Left kidney (tissue), 2 donors: ENCODE results near the gene ERFL. TPM values are rescaled to one million over a fixed set of nuclear protein-coding genes. Genes with fewer than 3 reads are reported as not detected.
A peak's percentile ranks its signal among the peaks of the same experiment; 100 is the strongest.
"Not testable (repeated sequence)": the region's sequence is repeated elsewhere in the genome, so short reads cannot be mapped to it uniquely, and the experiment has no call there.

Source experiments
- DNase-seq: peaks from one replicate; pipeline ENCODE4 v3.0.0-alpha.2; 2013
- polyA plus RNA-seq: library from polyadenylated mRNA; unstranded; fragments of 120-200 nt; gene quantifications from one replicate; pipeline ENCODE4 v1.2.1, GENCODE V29; 2013; ENCODE audit not compliant: insufficient read length

ERFL gene
- polyA plus RNA-seq, 1 donor, result 0.15 TPM

DNA sequence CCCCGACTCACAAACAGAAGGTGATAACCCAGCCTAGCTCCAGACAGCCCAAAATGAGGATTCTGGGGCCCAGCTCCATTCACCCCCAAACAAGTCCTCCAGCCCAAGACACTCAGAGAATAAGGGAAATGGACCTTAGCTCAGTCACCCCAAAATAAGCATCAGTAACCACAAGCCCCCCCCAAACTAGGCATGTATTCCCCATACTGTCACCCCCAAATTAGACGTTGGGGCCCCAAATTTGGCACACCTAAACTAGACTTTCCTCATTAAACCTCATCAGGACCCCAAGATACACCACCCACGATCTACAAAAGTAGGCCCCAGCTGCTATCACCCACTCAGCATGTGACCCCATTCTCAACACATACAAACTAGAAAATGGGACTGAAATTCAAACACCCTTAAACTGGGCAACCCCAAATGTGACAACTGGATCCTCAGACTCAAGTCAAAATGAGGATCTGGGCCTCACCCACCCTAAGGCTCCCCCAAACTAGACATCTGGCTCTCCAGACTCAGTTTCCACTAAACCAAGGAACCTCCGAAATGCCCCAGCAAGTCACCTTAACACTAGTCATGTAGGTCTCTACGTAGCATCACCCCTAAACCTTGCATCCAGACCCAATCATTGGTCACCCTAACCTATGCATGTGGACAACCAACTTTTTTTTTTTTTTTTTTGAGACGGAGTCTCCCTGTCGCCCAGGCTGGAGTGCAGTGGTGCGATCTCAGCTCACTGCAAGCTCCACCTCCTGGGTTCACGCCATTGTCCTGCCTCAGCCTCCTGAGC, 13.4 kb upstream of the ERFL start:
- DNase-seq, result no peak

DNA sequence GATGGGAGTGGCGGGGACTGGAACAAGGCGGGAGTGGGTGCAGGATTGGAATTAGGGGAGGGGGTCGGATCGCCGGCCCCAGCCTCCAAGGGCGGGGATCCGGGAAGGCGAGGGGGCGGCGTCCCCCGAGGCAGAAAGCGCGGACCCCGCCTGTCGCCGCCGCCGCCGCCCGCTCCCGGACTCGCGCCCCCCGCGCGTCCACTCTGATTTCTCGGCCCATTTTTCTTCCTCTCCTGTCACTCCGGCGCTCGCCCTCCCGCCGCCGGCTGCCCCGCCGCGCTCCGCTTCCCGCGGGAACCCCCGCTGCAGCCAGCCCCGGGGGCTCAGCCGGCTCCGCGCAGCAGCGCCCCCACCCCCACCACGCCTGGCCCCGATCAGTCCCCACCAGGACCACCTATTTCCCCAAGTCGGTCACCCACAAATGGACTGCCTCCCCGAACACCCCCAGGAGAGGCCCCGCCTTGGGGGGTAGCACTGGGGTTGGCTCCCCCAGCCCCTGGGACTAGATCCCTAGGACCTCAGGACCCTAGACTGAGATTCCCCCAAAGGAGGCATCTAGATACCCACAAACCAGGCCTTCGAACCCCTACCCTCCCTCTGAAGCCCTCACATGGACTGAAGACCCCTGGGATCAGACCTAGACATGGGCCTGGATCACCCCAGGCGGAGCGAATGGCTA, 12.6 kb upstream of the ERFL start:
- no peak for DNase-seq

DNA sequence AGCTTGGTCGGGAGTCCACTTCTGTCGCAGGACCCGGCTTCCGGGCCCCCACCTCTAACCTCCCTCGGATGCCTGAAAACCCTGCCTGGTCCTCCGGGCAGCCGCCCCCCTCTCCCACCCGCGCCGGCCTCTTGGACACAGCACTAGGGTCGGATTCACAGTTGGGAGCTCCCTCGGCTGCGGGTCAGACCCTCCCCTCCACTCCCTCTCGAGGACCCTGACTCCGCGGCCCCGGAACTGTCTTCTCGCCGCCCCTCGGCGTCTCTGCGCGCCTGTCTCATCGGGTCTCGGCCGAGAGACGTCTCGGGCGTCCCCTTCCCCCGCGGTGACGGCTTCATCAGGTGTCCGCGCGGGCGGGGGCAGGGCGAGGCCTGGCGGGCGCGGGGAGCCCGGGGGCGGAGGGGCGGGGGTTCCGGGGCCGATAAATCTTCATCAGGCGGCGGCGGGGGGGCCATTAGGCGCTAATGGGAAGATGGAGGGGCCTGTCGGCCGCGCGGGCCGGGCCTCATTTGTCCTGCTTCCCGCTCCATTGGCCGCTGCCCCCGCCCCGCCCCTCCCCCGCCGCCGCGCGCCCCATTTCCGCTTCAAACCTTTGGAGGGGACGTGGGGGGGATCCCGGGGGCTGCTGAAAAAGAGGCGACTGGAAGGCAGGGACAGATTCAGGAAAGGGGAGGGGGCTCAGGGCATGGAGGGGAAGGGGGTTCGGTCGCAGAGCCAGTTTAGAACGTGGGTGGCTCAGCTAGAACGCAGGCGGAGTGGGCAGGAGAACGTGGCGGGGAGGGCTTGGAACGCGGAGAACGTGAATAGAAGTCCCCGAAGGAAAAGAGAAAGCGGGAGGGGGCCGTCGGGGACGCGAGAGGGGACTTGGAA, 11.8 kb upstream of the ERFL start:
- DNase-seq, result peak; percentile 62

DNA sequence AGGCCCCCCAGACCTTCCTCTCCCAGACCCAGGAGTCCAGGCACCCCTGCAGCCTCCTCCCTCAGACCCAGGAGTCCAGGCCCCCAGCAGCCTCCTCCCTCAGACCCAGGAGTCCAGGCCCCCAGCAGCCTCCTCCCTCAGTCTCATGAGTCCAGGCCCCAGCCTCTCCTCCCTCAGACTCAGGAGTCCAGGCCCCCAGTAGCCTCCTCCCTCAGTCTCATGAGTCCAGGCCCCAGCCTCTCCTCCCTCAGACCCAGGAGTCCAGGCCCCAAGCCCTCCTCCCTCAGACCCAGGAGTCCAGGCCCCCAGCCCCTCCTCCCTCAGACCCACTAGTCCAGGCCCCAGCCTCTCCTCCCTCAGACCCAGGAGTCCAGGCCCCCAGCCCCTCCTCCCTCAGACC, 11.0 kb upstream of the ERFL start:
- not testable (repeated sequence) for DNase-seq

DNA sequence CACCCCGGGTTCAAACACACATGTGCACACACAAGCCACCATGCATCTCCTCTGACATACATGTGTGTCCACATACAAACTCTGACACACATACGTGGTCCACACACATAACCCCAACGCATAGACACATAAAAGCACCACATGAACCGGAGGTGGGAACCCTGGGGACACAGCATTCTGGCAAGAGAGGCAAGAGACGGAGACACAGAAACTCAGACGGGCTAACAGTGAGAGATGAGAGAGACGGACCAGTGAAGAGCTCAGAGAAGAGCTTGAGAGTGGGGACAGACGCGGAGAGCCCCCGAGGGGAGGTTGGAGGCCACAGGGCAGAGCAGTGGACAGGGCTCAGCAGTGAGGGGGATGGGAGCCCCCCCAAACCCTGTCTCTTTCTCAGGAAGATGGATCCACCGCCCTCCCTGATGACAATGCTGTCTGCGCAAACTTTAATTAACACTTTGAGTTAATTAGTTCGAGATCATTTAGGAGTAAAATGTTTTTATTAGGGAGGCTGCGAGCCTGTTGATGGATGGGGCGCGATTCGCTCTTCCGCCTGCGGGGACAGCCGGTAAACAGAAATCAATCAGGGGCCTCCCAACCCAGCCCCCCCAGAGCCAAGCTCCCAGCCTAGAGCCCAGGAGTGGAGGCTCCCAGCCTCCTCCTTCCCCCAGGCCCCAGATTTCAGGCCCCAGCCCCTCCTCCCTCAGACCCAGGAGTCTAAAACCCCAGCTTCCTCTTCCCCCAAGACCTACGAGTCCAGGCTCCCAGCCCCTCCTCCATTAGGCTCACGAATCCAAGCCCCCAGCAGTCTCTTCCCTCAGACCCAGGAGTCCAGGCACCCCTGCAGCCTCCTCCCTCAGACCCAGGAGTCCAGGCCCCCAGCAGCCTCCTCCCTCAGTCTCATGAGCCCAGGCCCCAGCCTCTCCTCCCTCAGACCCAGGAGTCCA, 9.5 kb upstream of the ERFL start:
- no peak for DNase-seq

DNA sequence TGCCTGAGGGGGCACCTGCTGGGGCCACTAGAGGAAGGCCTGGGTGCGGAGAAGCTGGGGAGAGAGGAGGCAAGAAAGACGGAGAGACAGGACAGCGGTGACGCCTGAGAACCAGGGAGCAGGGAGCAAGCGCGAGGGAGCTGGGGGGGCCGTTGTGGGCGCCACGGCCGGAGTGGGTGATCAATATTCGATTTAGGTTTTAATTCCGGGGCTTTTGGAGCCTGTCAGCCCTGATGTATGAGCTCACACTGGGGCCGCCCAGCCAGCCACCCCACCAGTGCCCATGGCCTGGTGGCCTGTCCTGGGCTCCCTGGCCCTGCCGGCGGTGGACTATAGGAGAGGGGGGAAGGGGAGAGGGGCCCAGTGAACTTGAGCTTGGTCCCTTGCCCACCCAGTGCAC, 8.7 kb upstream of the ERFL start:
- no peak for DNase-seq

DNA sequence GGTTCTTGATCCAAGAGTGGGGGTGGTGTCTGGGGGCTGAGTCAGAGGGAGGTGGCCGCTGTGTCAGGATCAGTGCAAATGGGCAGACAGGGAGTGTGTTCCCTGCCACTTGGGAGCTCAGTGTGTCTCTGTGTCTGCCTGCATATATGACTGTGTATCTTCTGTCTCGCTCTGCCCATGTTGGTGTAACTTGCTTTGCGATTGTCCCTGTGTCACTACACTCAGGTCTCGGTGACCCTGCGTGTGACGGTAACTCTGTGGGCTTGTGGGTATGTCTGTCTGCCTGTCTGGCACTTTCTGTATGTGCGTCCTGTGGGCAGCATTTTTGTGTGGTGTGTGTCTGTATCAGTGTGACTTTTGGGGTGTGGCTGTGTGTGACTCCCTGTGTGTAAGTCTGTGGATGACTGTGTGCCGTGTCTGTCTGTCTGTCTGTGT, 8.2 kb upstream of the ERFL start:
- DNase-seq, result no peak

DNA sequence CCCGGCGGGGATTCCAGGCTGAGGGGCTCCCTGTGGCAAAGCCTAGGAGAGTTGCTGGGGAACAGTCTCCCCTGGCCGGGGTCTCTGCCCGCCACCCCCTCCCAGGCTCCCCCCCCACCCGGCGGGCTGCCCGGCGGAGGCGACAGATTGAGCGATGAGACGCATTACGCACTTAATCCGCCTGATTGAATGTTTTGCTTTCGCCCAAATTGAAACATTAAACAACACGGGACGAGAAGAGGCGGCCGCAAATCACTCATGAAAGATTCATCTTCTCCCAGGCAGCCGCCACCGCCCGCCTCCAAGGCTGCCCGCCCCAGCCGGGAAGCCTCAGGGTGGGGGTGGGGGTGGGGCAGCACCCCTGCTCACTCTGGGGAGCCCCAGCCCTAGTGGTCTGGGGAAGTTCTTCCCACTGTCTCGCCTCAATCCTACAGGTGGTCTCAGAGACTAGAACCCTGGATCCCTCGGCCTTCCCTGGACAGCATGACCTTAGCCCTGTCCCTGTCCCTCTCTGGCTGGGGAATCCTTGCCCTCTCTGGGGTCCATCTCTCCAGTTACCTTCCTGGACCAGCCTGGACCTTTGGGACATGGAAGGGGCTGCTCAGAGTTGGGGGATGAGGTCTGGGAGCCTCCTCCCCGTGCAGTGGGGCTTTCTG, 7.6 kb upstream of the ERFL start:
- no peak for DNase-seq

DNA sequence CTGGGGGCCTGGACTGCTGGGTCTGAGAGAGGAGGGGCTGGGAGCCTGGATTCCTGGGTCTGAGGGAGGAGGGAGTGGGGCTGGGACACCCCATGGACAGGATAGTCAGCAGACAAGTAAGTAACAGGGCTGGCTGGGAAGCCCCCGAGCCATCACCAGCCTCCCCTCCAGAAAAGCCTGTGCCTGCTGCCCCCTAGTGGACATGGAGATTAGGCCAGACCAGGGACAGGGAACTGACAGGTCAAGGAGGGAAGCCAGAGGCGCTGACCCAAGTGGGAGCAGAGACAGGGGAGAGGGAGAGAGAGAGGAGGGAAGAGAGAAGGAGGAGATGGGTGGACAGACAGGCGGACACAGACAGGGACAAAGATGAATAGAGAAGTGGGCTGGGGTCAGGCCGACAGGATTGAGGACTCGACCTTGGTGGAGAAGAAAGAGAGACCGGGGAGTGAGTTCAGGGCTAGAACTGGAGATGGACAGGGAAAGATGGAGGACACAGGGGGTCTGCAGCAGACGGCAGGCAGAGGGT, 6.7 kb upstream of the ERFL start:
- peak; percentile 64 for DNase-seq

DNA sequence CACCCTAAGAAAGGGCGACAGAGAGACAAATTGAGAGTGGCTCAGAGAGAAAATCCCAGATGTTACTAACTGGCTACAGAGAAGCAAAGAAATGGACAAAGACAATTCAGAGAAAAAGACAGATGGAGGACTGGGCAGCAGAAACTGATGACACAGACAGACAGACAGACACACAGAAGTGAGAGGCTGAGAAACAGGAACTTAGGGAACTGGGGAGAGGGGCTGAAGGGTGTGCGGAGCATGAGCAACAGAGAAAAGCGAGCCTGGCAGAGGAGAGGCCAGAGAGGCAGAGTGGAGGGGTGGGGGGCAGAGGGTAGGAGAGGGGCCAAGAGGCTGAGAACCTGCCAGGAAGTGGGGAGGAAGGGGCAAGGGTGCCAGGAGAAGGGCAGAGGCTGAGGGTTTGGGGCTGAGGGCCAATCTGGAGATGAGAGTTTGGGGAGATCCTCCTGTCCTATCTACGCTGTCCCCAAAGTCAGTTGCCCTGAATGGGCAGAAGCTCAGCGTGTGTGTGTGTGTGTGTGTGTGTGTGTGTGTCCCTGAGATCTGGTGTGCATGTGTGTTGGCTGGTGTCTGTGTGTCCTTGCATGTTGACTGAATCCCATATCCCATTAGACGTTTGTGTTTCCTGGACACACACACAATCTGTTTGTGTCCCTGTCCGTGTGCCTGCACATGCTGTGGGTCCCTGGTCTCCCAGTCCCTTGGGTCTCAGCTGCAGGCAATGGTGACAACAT, 5.6 kb upstream of the ERFL start:
- DNase-seq, result no peak

DNA sequence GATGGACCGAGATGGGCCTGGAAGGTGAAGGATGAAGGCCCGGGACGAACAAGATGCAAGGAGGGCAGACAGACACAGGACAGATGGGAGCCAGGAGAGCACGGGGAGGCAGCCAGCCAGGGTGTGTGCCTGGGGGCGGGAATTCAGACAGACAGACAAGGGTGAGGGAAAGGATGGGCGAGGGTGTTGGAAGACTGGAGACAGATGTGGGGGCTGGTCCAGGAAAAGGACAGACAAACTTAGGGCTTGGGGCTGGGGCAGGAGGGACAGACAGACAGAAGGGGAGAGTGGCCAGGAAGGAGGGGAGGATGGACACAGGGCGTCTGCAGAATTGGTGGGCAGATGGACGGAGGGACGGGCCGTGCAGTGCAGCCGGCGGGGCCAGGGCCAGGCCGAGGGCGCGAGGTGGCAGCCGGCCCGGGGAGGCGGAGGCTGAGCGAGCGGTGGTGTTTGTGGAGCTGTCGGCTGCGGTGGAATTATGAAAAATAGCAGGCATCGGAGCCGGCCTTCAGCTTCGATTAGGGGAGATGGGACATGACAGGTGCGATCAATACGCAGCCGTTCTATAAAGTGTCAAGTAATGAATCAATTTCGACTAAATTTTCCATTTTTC, 4.6 kb upstream of the ERFL start:
- no peak for DNase-seq

DNA sequence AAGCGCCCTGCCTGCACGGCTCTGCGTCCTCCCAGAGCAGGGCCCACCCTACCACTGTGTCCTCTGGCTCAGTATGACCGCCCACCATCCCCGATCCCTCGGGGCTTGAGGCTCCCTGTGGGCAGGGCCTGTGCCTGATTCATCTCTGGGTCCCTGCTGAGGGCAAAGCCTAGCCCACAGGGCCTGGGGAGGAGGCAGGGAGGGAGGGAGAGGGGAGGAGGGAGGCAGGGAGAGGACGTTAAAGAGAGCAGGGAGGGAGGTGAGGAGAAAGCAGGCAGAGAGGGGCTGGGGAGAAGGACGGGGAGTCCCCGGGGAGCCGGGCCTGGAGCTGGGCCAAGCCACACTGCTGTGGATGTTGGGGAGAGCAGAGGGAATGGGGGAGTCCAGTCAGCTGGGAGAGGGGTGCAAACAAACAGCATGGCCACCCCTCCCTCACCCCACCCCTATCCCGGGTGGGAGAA, 4.0 kb upstream of the ERFL start:
- DNase-seq, result no peak

DNA sequence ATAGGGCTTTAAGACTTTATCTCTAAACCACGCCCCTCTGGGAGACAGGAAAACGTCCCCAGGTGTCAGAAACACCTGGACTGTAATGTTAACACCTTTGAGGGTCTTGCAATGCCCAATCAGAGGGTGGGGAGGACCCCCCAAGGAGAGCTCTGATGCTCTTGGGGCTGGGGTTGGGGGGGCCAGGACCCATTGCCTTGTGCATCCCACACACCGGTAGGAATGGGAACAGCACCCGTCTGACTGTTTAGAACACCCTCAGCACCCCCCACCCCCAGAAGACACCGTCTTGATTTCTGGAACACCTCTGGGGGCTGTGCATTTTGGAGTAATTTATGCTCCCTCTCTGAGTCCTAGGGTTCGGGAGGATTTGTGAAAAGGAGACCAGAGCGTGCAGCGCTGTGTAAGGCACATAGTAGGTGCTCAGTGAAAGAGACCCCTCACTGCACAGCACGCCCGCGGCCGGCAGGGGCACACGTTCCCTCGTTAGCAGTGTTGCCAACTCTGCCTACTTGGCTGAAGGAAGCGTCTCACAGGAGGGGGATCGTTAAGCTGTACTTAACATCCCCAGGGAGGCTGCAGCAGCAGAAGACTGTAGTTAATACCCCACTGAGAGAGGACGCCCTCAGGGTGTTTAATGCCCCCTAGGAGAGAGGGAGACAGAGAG, 2.8 kb upstream of the ERFL start:
- no peak for DNase-seq

DNA sequence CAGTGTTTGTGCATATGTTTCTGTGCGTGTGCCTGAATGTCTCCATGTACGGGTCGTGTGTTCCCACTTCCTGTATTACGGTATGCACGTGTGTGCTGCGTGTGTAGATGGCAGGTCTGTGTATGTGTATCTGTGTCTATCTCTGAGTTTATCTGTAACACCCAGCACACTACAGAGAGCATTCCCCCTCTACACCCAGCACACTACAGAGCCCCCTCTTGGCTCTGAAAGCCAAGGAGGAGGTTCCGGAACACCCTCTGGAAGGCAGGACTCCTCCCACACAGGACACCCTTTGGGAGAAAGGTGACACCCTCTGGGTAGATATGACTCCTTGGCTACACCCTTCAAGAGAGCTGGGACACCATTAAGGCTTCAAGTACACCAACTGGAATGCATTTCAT, 2.1 kb upstream of the ERFL start:
- DNase-seq, result no peak

DNA sequence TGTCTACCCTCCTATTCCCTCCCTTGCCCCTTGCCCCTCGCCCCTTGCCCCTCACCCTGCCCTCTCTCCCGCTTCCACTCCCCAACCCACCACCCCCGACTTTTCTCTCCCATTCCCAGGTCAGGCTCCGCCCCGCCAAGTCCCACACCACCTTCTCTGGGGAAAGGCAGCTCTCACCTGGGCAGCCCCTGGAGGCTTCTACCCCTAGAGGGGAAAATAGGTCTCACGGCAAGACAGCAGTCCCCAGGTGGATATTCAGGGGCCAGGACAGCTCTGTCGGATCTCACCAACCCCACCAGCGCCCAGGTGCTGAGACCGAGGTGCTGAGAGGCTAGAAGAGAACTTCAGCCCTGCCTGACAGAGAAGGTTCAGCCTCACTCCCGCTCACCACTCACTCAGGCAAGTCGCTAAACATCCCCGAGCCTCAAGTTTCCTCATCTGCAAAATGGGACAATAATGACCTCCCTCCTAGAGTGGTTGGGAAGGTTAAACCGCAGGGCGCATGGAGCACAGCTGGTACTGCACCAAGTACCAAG, 1.4 kb upstream of the ERFL start:
- no peak for DNase-seq

DNA sequence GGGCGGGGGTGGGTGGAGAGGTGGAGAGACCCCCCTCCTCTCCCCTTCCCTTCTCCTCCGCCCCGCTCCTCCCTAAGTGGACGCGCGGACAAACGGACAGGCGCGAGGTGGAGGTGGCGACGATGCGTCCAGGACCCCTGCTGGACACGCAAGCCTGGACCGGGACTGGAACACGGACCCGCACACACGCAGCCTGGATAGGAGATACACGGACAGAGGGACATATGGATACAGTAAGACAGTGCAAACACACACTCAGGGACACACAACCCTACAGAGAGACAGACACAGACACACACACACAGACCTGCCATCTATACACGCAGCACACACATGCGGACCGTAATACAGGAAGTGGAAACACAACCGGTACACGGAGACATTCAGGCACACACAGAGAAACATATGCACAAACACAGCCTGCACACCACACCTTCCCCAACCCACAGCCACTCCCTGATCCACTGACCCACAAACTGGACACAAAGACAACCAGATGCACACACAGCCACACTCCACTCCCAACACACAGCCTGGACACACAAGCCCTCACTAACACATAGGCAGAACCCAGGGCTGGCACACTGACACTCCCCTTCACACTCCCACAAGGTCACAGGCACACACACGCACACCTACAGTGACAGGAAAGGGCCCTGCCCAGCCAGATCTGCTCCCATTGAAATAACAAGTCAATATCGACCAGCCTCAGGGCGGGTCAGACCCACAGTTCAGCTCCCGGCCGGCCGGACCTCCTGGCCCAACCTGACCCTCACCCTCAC, 696 bp upstream of the ERFL start:
- DNase-seq, result no peak

DNA sequence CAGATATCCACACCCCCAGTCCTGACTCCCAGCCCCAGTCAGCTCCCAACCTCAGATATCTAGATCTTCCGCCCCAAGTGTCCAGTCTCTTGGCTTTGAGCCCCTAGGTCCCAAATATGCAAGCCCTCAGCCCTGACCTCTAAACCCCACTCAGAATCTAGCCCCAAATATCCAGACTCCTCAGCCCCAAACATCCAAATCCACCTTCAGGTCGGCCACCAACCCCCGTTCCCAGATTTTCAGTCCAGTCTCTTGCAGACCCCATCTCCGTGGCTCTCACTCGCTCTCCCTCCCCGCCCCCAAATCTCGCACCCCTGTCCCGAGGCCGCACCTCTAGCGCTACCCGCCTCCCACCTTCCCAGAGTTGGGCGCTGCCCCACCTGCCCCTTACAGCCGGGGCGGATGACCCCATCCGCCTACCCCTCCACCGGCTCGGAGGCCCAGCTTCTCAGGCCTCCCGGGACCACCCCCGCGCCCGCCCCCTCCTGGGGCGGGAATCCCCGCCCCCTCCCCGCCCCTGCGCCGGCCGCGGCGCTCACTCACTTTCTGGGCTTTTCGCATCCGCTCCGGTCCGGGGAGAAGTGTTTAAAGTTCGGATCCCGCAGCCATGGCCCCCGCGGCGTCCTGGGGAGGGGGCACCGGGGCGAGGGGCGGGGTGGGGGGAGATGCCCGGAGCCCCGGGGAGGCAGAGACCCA, 604 bp downstream of the ERFL start:
- no peak for DNase-seq
